Epithelial cell of esophagus (primary cell): ENCODE data around the gene NHSL2.

Source experiments
- DNase-seq: peaks from one replicate; pipeline ENCODE4 v3.0.0; 2010; ENCODE audit warnings: low read depth
- H3K4me3 ChIP-seq: 2 replicates; pipeline ENCODE4 v1.5.1; 2011; ENCODE audit warnings: mild to moderate bottlenecking, low read length, control low read depth
- CTCF ChIP-seq: IDR thresholded peaks from 2 replicates; pipeline ENCODE4 v1.5.1; 2011; ENCODE audit warnings: low read depth, mild to moderate bottlenecking, low read length, control low read depth, inconsistent platforms; ENCODE audit not compliant: insufficient read depth; ENCODE audit errors: missing control alignments

NHSL2 gene

GRCh38 chrX:72126539-72127140, 216.0 kb downstream of the NHSL2 start:
- peak; percentile 80 for DNase-seq

GRCh38 chrX:72127332-72127731, 216.7 kb downstream of the NHSL2 start:
- no peak overlapping the region for H3K4me3 ChIP-seq
- DNase-seq = no peak
- no peak for TF ChIP-seq CTCF

More at GRCh38 chrX:72126539-72127140, 216.0 kb downstream of the NHSL2 start:
- no peak overlapping the region for H3K4me3 ChIP-seq
- TF ChIP-seq CTCF = peak; percentile 80

DNA sequence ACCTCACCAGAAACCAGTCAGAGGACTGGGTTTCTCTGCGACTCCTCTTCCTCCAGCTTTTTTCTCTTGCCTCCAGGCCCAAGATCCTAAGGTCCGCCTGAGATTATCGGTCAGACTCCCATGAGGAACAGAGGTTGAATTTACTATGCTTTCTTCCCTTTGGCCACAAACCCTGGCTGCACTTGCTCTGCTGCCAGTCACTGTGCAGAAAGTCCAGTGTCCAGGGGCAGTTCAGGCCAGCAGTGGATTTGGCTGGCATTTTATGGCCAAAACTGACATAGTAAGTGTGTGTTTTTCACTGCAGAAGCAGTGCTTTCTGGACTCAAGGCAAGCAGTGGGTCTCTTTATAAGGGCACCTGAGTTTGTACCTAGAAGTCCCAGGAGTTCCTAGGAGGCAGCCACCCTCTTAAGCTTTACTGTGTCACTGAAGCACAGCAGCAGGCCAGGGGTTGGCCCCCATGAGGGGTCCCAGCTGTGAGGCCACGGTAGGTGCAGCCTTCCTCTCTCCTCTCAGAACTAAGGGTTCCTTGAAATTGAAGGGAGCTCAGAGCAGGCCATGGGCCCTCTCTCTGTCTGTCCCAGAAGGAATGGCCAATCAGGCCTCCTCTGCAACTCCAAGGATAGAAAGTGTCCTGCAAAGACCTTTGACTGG, 217.7 kb downstream of the NHSL2 start:
- no peak overlapping the region for H3K4me3 ChIP-seq
- no peak for DNase-seq
- no peak for TF ChIP-seq CTCF

DNA sequence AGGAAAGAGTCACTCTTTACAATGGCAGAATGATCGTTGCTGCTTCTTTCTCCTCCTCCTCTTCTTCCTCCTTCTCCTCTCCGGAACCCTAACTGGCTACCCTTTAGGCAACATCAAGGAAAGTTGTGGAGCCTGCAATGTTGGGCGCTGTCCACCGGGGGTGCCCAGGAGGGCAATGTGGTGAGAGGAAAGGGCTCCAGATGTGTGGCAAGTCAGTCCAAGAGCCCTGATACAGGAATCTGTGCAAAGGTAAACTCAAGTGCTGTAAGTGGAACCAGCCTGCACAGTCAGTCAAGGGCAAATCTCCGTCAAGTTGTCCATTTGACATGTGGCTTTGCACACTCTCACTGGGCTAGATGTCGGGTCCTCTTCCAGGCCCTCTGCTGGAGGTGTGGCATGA, 218.2 kb downstream of the NHSL2 start:
- TF ChIP-seq CTCF = no peak
- no peak for DNase-seq
- no peak overlapping the region for H3K4me3 ChIP-seq

DNA sequence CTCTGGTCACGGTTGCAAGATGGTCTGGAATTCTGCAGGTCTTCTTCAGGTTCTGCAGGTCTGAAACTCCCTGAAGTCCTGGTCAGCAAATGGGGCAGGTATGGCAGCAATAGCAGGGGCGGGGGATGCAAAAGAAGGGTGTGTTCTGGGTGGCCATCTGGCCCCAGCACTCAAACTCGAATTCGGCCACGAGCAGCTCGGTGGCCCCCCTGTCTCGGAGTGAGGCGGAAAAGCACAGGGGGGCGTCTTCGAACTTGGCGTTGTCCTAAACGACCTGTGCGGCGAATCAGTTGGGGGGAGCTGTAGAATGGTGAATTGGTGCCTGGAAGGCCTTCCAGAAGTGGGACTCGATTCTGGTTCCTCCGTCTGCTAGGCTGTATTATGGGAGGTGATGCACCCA, 219.0 kb downstream of the NHSL2 start:
- no peak overlapping the region for H3K4me3 ChIP-seq
- no peak for TF ChIP-seq CTCF
- DNase-seq = no peak

DNA sequence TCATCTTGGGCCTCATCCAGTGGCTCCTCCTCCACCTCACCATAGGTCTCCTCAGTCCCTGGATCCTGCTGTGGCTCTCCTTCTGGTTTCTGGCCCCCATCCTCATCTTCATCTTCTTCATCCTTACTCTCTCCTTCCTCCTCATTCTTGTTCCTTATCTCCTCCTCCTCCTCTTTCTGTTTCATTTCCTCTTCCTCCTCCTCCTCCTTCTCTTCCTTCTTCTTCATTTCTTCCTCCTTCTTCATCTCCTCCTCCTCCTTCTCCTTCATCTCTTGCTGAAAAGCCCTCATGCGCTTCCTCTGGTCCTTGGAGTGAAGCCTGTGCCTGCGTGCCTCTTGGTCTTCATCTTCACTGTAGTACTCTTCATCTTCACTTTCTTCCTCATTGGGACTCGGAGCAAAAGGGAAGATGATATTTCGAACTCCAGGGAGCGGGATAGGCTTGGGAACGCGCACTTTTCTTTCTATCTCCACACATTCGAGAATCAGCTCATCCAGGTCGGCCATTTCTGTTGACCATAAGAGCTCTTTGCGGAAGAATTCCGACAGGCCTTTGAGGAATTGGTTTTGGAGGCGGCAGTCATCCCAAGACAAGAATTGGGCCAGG, 219.6 kb downstream of the NHSL2 start:
- TF ChIP-seq CTCF = no peak
- no peak overlapping the region for H3K4me3 ChIP-seq
- no peak for DNase-seq
